Heart left ventricle (tissue), 16 donors: ENCODE results near the gene PTPRD. TPM values are rescaled to one million over a fixed set of nuclear protein-coding genes. Genes with fewer than 3 reads are reported as not detected.
A peak's percentile ranks its signal among the peaks of the same experiment; 100 is the strongest.

Source experiments
- ATAC-seq, 4 donors: fragments of 200-7000 bp; cut with Tn5 transposase; one replicate each; pipeline ENCODE4 v1.9.1; 2020 to 2022; ENCODE audit warnings: moderate library complexity in 4 of 4, mild to moderate bottlenecking in 3 of 4, moderate number of reproducible peaks in 1 of 4
- DNase-seq, 5 donors: peaks; one replicate each; pipeline ENCODE4 v3.0.0-alpha.2; 2020
- H3K27ac ChIP-seq, 12 donors: fragments of 200-600 bp; sonication (generic) in 4 of 12; one replicate each; pipeline versions ENCODE4 v1.5.0 to v1.8.0; 2016 to 2022; ENCODE audit warnings: mild to moderate bottlenecking in 2 of 12
- H3K27me3 ChIP-seq, 9 donors: fragments of 200-600 bp; sonication (generic) in 2 of 9; one replicate each; pipeline versions ENCODE4 v1.5.1 to v1.8.0; 2016 to 2022; ENCODE audit warnings: mild to moderate bottlenecking in 3 of 9
- H3K36me3 ChIP-seq, 9 donors: fragments of 200-600 bp; sonication (generic) in 2 of 9; one replicate each; pipeline versions ENCODE4 v1.5.0 to v1.8.0; 2018 to 2022; ENCODE audit warnings: mild to moderate bottlenecking in 2 of 9
- H3K4me1 ChIP-seq, 12 donors: fragments of 200-600 bp; sonication (generic) in 4 of 12; one replicate each; pipeline versions ENCODE4 v1.5.0 to v1.8.0; 2016 to 2022; ENCODE audit warnings: mild to moderate bottlenecking in 3 of 12
- H3K4me3 ChIP-seq, 12 donors: fragments of 200-600 bp; sonication (generic) in 4 of 12; one replicate each; pipeline versions ENCODE4 v1.5.0 to v1.8.0; 2017 to 2022; ENCODE audit warnings: mild to moderate bottlenecking in 9 of 12, moderate library complexity in 4 of 12
- H3K9me3 ChIP-seq, 12 donors: fragments of 200-600 bp; sonication (generic) in 4 of 12; one replicate each; pipeline versions ENCODE4 v1.5.0 to v1.8.0; 2016 to 2022; ENCODE audit warnings: mild to moderate bottlenecking in 1 of 12
- CTCF ChIP-seq, 12 donors: fragments of 200-600 bp; sonication (generic) in 4 of 12; IDR thresholded peaks; one replicate each; pipeline versions ENCODE4 v1.5.0 to v1.8.0; 2018 to 2022; ENCODE audit warnings: antibody characterized with exemption in 12 of 12, mild to moderate bottlenecking in 5 of 12
- POLR2A ChIP-seq, 2 donors: fragments of 450-650 bp; IDR thresholded peaks; one replicate each; pipeline ENCODE4 v1.6.1; 2017; ENCODE audit warnings: antibody characterized with exemption in 2 of 2, mild to moderate bottlenecking in 2 of 2, moderate library complexity in 2 of 2
- WGBS, 4 donors: extraction: QIAGEN DNeasy Blood & Tissue Kit in 2 of 4; methylation state at CpG; one replicate each; pipeline versions ENCODE4 v1.1.5 to v1.1.7; 2013 to 2018; 5-methylcytosine and 5-hydroxymethylcytosine counted together
- intact Hi-C, 10 donors: fragments of 100-400 bp; cut with DNase I; formaldehyde crosslinking; loops; one replicate each; pipeline versions ENCODE4 v1.11.1 to v1.14.2; 2022
- polyA plus RNA-seq, 2 donors: library from polyadenylated mRNA; stranded (reverse); fragments of 200-250 nt; gene quantifications; one replicate each; pipeline ENCODE4 v1.2.3, GENCODE V29; 2013
- total RNA-seq, 9 donors: library from RNA; depleted of rRNA in 2 of 9; stranded (reverse); fragments of >200 nt in 2 of 9; fragmentation: NEBNext Ultra II Directional in 3 of 9; extraction: Animal tissue kit (Norgen Biotek cat#: 25700) in 3 of 9; gene quantifications; one replicate each; pipeline versions ENCODE4 v1.1.0 to v1.2.4, GENCODE V29; 2016 to 2023
- donor health status: ischemic (EF 13 %, LVEDD 7.1; RV severe dilation, severe dysfunction).
- donor health status: healthy with polysubstance abuse.
- donor health status: DM: no; HTN: yes; CAD: no.
- donor health status: DM: no; HTN: no; CAD: no.
- donor health status: ischemic (EF 25% LVEDD 6.9; RV normal size, moderate dysfunction).
- donor health status: ischemic (EF 25% LVEDD 5.7; RV mildly dilated, moderate dysfunction).
- donor health status: healthy.
- donor health status: DM: yes; HTN: yes; CAD: no.
- donor health status: ischemic (EF 35%, LVEDD 5.7; RV mildly dilated, moderate dysfunction).
- donor health status: nonischemic (EF 11% LVEDD 7.7; RV severe dilation, severe dysfunction).
- donor health status: DM: yes; HTN: yes; CAD: no.
- donor health status: PGD.
- donor health status: ischemic (EF 29% LVEDD 5.4; RV normal size, mild dysfunction).
- donor health status: nonischemic (EF 23%, LVEDD 6.1; RV moderate dilation, normal function).

The PTPRD gene
- total and polyA plus RNA-seq, 11 donors: 1.4 to 25.3 (median 15.1) TPM

GRCh38 chr9:10144355-10144754, 468.4 kb downstream of the PTPRD start:
- ATAC-seq: peak; percentile 77 to 97 (median 94)
- no peak overlapping the region for H3K4me3 ChIP-seq
- peak overlapping the region in 9 of 12 donors; percentile 5 to 74 (median 61) for H3K27ac ChIP-seq
- no peak for DNase-seq
- H3K9me3 ChIP-seq: no peaks in the 10 kb centered on the region
- intact Hi-C loops: loop anchor here in 2 of 10 donors (1.0 to 10.0 kb wide), 2 partner anchors 35 to 50 kb away; no protein-coding TSS in a partner anchor
- TF ChIP-seq CTCF (IDR thresholded peaks at IDR 0.05) (no peak), POLR2A (IDR thresholded peaks at IDR 0.05) (no peak)
- H3K27me3 ChIP-seq: no peaks in the 10 kb centered on the region
- no peaks in the 10 kb centered on the region for H3K36me3 ChIP-seq
- WGBS, 4 donors: 34 to 48% (median 44%) methylated on average over 3 of the region's 3 CpGs
- peaks cover 0 to 9% (median 0%) of the 10 kb centered on the region in 12 donors for H3K4me1 ChIP-seq

GRCh38 chr9:10135553-10135952, 477.2 kb downstream of the PTPRD start:
- Histone ChIP-seq H3K4me1 (no peaks in the 10 kb centered on the region), H3K4me3 (no peak overlapping the region), H3K27ac (no peak overlapping the region), H3K36me3 (no peaks in the 10 kb centered on the region), H3K9me3 (peaks cover 0 to 10% (median 0%) of the 10 kb centered on the region in 12 donors), H3K27me3 (no peaks in the 10 kb centered on the region)
- TF ChIP-seq CTCF (IDR thresholded peaks at IDR 0.05): no peak
- no peak for TF ChIP-seq POLR2A (IDR thresholded peaks at IDR 0.05)
- DNase-seq: no peak
- intact Hi-C loops: no loop called here
- ATAC-seq: peak in 2 of 4 donors; percentile 48 to 67

GRCh38 chr9:10134266-10134665, 478.5 kb downstream of the PTPRD start:
- 82 to 90% (median 84%) methylated on average over 4 of the region's 4 CpGs for WGBS, 4 donors

GRCh38 chr9:10130061-10130675, 482.6 kb downstream of the PTPRD start:
- H3K36me3 ChIP-seq: no peaks in the 10 kb centered on the region
- ATAC-seq: no peak
- DNase-seq: no peak
- H3K27me3 ChIP-seq: no peaks in the 10 kb centered on the region
- intact Hi-C loops: no loop called here
- no peak overlapping the region for H3K4me3 ChIP-seq
- H3K27ac ChIP-seq: no peak overlapping the region
- TF ChIP-seq POLR2A (IDR thresholded peaks at IDR 0.05) (no peak), CTCF (IDR thresholded peaks at IDR 0.05) (no peak)
- WGBS, 4 donors: 68 to 75% (median 74%) methylated on average over 2 of the region's 2 CpGs
- peaks cover 0 to 8% (median 0%) of the 10 kb centered on the region in 12 donors for H3K9me3 ChIP-seq
- no peaks in the 10 kb centered on the region for H3K4me1 ChIP-seq

More at GRCh38 chr9:10134266-10134665, 478.5 kb downstream of the PTPRD start:
- Histone ChIP-seq H3K4me1 (no peaks in the 10 kb centered on the region), H3K9me3 (peaks cover 0 to 10% (median 0%) of the 10 kb centered on the region in 12 donors), H3K27me3 (no peaks in the 10 kb centered on the region), H3K27ac (no peak overlapping the region), H3K4me3 (no peak overlapping the region), H3K36me3 (no peaks in the 10 kb centered on the region)
- ATAC-seq (no peak), DNase-seq (no peak)
- intact Hi-C loops: no loop called here
- TF ChIP-seq POLR2A (IDR thresholded peaks at IDR 0.05) (no peak), CTCF (IDR thresholded peaks at IDR 0.05) (no peak)
